HG02642 (cell line): Measurements from ENCODE around the gene KCNH6.

Source experiments
- ATAC-seq: cut with Tn5 transposase; IDR thresholded peaks from one replicate; pipeline ENCODE4 v1.9.1; 2021; ENCODE audit warnings: mild to moderate bottlenecking; ENCODE audit not compliant: unreplicated experiment, poor library complexity

Gene KCNH6

GRCh38 chr17:63523253-63523855 is at the start of gene KCNH6:
KCNH6 (plus strand) TSS chr17:63523358; CDS start chr17:63523414, 56 bp downstream.
- ATAC-seq, result no peak

DNA sequence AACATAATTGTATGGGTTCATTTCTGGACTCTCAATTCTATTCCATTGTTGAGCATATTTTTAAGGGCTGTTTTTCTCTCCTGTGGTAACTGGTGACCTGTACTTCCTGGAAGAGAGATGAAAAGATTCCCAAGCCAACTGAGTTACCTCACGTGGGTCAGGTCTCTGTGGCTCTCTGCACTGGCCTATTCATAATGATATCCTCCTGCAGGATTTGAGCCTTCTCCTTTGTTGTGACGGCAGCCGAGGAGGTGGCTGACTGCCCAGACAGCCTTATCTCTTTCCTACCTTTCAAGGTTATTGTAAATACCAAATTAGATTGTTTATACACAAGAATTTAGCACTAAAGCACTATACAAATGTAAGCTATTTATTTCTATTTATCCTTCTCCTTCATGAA is 49.0 kb upstream of the KCNH6 start:
- no peak for ATAC-seq

- no peak for ATAC-seq
Measured at GRCh38 chr17:63474586-63475460, 48.3 kb upstream of the KCNH6 start.

DNA sequence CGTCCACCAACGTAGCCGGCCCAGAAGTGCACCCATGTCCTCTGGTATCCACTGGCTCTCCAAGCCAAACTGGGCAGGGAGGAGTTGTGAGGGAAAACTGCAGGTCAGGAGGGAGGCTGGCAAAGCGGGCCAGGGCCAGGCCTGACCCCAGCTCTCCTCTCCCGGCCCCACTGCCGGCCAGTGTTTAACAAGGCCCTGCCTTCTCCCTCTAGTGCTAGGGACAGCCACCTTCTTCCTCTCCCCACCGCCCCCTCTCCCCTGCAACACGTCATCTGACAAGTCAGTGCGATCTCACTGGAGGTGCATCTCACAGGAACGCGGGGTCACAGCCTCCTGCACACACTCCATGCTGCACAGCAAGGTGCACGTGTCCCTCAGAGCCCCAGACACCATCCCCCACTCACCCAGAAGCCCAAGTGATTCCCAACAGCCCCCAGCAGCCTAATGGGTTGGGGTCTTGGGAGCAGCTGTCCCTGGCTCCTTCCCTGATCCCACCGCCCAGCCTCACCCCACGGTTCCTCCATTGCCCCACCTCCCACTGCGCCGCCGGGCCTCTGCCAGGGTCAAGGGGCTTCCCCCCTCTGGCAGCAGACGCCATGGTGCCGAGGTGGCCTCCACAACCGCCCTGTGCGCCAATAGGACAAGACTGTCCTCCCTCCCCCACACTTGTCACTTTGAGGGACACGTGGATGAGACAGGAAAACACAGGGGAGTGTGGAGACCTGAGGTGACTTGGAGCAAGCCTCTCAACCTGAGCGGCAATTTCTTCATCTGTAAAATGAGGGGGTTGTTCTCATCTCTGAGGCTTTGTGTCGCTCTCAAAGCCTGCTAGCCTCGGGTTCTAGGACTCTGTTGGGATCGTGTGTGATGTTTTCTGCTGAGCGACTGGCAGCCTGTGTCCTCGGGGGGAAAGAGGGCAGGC is 47.4 kb upstream of the KCNH6 start:
- ATAC-seq, result no peak

DNA sequence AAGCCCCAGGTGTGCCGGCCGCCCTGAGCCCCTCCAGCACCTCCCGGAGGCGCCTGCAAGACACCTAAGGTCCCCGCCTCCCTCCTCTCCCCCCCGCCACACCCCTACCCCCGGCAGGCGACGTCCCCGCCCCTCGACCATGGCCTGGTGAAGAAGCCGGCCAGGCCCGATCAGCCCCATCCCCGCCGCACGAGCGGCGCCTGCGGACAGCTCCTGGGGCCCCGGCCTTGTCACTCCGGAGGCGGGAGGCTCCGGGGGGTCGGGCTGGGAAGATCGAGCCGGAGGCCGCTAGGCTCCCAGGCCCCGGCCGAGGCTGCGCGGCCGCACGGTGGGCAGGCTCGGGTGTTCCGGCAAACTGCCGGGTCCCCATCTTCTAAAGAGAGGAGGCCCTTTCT is 46.7 kb upstream of the KCNH6 start:
- no peak for ATAC-seq

DNA sequence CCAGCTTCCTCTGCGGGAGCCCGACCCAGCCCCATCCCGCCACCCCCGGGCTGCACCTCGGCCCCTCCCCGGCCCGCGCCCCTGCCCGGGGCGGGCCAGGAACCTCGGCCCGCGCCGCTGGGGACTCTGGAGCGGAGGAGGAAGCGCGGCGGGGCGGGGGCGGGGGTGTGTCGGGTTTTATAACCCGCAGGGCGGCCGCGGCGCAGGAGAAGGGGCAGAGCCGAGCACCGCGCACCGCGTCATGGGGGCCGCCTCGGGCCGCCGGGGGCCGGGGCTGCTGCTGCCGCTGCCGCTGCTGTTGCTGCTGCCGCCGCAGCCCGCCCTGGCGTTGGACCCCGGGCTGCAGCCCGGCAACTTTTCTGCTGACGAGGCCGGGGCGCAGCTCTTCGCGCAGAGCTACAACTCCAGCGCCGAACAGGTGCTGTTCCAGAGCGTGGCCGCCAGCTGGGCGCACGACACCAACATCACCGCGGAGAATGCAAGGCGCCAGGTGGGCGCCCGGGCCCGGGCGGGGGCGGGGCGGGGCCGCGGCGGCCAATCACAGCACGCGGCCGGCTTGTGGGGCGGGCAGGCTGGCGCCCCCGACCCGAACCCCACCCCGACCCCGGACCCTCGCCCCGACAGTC is 46.2 kb upstream of the KCNH6 start, which contains the start of gene ACE:
Gene ACE, plus strand, starts transcription at position 208 of the 626 bp plus-strand sequence. Its CDS starts 34 bp downstream, at position 242.
- ATAC-seq, result no peak

GRCh38 chr17:63477480-63478440 is 45.4 kb upstream of the KCNH6 start:
- no peak for ATAC-seq

DNA sequence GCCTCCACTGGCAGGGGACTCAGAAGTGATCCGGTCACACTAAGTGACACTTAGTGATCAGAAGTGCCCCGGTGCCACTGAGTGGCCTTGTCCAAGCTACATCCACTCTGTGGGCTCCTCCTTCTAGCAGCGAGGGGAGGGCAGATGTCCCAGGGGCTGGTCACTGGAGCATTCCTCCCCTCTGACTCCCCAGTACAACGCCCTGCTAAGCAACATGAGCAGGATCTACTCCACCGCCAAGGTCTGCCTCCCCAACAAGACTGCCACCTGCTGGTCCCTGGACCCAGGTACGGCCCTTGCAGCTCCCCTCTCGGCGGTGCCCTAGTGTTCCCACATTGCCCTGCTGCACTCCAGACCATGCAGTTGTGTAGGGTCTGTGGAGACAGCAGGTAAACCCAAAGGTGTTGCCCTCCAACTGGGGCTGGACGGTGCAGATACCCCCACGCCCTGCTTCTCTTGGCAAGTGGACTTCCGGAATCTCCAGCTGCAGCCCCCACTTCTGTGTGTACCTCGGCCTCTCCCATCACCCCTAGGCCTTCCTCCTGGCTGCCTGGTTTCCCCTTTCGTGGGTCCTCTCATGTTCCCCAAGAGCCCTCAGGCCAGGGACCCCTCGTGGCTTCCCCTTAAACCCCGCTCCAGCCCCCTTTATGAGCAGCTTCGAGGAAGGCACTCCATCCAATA is 44.2 kb upstream of the KCNH6 start:
- ATAC-seq, result peak; percentile 70

DNA sequence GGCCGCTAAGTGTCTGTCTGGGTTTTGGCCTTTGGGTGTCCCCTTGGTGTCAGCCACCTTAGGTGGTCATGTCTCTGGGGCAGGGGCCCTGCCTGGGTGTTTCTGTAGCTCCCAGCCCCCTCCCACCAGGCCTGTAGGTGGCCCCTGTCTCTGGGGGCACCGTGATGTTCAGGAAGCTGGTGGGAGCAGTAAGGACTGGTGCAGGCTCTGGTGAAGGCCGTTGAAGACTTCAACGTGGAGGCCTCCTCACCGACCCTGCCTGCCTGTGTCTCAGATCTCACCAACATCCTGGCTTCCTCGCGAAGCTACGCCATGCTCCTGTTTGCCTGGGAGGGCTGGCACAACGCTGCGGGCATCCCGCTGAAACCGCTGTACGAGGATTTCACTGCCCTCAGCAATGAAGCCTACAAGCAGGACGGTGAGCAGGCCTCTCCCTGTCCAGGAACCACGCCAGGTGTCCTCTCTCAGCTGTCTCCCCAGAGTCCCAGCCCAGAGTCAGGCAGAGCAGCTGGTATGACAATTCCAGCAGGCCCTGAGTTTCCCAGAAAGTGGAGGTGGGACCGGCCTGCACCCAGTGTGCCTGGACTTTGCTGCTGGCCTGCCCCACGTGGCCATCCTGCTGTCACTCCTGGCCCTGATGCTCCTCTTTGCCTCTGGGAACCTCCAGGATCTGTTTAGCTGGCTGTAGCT is 43.5 kb upstream of the KCNH6 start:
- ATAC-seq, result no peak

DNA sequence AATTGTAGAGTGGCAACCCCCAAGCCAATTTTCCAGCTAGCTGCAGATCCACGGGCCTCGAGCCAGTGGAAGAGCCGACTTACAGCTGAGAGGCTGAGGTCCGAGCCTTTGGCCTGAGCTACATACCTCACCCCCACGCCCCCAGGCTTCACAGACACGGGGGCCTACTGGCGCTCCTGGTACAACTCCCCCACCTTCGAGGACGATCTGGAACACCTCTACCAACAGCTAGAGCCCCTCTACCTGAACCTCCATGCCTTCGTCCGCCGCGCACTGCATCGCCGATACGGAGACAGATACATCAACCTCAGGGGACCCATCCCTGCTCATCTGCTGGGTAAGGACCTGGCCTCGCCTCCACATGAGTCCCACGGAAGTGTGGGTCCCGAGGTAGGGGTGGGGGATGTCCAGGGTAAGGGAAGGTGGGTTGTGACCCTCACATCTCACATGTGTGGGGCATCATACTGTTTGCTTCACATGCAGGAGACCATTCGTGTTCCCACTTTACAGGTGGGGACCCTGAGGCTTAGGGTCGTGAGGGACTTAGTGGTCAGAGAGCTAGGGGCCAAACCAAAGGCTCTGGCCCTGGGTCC is 42.9 kb upstream of the KCNH6 start:
- no peak for ATAC-seq

DNA sequence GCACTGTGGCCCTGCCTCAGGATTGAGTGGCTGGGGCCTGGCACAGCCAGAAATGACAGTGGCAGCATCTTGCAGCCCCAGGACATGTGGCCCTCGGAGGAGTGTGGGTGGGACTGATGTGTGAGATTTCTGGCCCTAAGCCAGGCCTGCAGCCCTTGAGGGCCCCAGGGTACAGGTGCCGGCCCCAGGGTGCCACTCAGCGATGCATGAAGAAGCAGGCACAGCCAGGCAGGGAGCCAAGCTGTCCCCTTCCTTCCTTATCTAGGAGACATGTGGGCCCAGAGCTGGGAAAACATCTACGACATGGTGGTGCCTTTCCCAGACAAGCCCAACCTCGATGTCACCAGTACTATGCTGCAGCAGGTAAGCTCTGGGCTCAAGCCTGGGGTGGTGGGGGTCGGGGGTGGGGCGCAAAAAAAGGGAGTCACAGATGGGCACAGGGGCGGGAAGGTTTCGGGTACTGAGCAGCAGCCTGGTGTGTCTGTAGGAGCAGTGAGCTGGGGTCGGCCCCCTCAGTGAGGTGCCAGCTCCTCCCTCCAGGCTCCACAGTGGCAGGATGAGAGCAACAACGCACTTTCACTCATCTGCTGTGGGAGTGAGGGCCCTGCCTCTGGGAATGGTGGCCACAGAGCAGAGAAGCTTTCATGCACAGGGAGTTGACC is 42.2 kb upstream of the KCNH6 start:
- no peak for ATAC-seq

GRCh38 chr17:63481488-63481870 is 41.7 kb upstream of the KCNH6 start:
- ATAC-seq, result no peak

GRCh38 chr17:63482509-63482908 is 40.6 kb upstream of the KCNH6 start:
- ATAC-seq, result no peak

GRCh38 chr17:63483038-63483437 is 40.1 kb upstream of the KCNH6 start:
- no peak for ATAC-seq

DNA sequence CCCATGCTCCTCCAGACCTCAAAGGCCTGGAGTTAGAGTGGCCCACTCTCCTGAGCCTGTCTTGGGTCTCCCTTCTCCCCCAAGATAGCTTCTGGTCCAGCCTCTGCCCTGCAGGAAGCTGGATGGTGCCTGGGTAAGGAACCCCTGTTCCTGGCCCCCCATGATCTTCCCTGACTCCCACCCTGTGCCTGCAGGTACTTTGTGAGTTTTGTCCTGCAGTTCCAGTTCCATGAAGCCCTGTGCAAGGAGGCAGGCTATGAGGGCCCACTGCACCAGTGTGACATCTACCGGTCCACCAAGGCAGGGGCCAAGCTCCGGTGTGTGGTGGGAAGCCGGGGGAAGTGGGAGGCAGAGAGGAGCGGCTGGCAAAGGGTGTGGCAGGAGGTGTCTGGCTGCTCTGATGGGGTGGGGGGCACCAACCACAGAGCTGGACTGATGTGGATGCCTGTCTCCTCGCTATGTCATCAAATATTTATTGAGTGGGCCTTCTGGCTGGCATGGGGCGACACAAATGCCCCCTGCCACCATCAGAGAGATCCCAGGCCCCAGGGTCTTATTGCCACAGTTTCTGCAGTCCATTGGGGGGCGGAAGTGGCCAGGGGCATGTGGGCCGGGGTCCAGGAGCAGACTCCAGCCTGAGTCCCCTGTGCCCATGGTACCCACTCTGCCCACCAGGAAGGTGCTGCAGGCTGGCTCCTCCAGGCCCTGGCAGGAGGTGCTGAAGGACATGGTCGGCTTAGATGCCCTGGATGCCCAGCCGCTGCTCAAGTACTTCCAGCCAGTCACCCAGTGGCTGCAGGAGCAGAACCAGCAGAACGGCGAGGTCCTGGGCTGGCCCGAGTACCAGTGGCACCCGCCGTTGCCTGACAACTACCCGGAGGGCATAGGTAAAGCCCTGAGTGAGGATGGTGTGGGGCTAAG is 39.2 kb upstream of the KCNH6 start:
- no peak for ATAC-seq
